HFF-Myc (cell line): Measurements from ENCODE around the gene ADAMTS16.

Experiments used
- DNase-seq: peaks from one replicate; pipeline ENCODE4 v3.0.0-alpha.2; 2011; ENCODE audit warnings: low read depth; ENCODE audit errors: extremely low read depth
- H3K4me3 ChIP-seq: replicated peaks from 2 replicates; pipeline ENCODE4 v1.5.1; 2011; ENCODE audit warnings: low read depth, mild to moderate bottlenecking, control low read depth, low read length
- TF ChIP-seq, protein P1 (sequence below): IDR thresholded peaks from 2 replicates; pipeline ENCODE4 v1.5.1; 2012; ENCODE audit warnings: mild to moderate bottlenecking, low read depth, low read length, control low read depth; ENCODE audit errors: missing control alignments

Gene ADAMTS16

DNA sequence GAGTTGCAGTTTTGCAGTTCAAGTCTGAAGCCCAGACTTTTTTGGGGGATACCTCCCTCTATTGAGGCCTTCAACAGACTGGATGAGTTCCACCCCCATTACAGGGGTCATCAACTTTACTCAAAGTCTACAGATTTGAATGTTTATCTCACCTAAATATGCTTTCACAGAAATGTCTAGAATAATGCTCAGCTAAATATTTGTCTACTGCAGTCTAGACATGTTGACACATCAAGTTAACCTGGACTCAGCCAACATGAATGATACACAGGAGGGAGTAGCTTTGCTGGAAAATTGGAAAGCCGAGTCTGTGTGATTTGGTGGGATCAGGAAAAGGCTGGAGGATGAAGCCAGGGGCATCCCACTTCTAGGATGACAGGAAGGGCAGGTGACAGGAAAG, 154.3 kb downstream of the ADAMTS16 start:
- TF ChIP-seq, protein P1, sequence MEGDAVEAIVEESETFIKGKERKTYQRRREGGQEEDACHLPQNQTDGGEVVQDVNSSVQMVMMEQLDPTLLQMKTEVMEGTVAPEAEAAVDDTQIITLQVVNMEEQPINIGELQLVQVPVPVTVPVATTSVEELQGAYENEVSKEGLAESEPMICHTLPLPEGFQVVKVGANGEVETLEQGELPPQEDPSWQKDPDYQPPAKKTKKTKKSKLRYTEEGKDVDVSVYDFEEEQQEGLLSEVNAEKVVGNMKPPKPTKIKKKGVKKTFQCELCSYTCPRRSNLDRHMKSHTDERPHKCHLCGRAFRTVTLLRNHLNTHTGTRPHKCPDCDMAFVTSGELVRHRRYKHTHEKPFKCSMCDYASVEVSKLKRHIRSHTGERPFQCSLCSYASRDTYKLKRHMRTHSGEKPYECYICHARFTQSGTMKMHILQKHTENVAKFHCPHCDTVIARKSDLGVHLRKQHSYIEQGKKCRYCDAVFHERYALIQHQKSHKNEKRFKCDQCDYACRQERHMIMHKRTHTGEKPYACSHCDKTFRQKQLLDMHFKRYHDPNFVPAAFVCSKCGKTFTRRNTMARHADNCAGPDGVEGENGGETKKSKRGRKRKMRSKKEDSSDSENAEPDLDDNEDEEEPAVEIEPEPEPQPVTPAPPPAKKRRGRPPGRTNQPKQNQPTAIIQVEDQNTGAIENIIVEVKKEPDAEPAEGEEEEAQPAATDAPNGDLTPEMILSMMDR, result no peak
- no peak for DNase-seq
- no peak overlapping the region for H3K4me3 ChIP-seq

GRCh38 chr5:5295351-5295750, 155.2 kb downstream of the ADAMTS16 start:
- H3K4me3 ChIP-seq, result no peak overlapping the region
- no peak for DNase-seq
- TF ChIP-seq, protein P1, result no peak

- no peak overlapping the region for H3K4me3 ChIP-seq
- no peak for DNase-seq
- TF ChIP-seq, protein P1, result no peak
Measured at GRCh38 chr5:5296051-5296450, 155.9 kb downstream of the ADAMTS16 start.

DNA sequence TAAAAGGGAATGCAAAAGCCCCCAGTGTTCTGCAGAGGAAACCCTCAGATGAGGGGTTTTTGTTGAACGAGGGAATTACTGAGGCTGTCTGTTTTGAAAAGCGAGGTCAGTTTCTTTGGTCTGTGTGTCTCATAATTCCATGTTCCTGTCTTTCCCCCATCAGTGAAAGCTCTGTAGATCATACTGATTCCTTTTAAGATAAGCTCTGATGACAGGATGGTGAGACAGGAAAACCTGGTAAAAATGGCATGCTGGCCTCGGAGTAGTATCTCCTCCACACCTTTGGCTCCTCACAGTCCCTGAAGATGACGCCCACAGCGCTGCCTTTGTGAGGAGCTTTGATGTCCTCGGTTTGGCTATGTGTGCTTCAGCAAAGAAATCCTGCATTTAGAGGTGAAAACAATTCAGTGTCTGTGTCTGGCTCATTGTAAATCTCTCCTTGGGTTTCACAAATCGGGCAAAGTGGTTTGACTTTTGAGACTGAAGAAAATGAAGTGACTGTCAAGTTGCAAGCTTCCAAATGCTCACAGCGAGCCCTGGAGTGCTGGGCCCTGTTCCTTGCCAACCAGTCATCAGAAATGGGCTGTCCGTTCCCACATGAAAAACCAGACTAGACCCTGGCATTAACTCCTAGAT, 157.4 kb downstream of the ADAMTS16 start:
- TF ChIP-seq, protein P1, result no peak
- DNase-seq, result no peak

DNA sequence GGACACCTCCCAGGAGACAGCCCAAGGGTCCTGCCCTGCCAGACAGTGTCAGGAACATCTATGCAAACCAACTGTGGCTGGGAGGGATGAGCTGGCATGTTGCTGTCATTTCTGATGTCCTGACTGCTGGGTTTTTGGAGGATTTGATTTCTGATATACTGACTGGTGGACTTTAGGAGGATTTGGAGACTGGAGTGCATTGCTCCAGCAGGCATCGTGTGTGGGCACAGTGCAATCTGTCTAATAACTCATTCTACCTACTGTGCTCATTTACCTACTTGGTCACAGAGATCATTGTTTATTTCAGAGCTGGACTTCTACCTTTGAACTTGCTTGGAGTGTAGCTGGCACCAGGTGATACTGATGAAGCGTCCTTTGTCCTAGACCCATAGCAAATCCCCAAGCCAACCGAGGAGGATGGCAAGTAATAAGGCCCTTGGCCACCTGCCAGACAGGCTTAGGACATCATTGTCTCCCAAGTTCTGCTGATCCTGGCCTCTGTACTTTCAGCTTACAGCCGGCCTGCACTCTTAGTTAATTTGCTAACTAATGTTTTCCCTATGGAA, 158.0 kb downstream of the ADAMTS16 start:
- TF ChIP-seq, protein P1, result no peak
- no peak for DNase-seq
- H3K4me3 ChIP-seq, result no peak overlapping the region

More for the DNA sequence above, 157.4 kb downstream of the ADAMTS16 start:
- H3K4me3 ChIP-seq, result no peak overlapping the region

DNA sequence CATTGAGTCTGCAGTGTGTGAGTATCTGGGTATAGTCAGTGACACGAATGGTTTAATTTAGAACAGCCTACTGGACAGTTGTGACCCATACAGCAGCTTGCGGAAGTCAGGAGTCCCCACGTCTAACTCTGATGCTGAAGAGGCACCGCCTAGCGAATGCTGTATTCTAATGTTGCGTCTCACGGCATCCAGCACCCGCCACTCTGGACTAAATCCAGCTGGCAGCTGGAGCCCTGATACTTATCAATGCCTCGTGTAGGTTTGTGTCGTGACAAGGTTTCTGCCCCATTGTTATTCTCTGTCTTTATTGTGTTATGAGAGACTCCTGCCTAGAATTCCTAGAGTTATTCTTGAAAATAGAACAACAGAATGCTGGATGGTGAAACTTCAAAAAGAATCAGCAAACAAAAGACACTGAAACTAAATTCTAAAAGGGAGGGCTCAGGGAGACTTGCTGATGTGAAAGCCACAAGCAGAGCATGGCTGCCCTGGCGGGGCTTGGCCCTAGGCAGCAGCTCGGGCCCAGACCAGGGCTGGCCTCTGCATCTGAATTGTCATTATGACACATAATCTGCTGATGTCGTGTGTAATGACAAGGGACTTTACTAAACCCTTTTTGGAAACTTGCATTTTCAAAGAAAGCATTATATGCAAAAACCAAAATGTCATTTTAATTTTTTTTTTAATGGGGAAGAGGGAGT, 158.9 kb downstream of the ADAMTS16 start:
- no peak for DNase-seq
- TF ChIP-seq, protein P1, result no peak
- H3K4me3 ChIP-seq, result no peak overlapping the region

DNA sequence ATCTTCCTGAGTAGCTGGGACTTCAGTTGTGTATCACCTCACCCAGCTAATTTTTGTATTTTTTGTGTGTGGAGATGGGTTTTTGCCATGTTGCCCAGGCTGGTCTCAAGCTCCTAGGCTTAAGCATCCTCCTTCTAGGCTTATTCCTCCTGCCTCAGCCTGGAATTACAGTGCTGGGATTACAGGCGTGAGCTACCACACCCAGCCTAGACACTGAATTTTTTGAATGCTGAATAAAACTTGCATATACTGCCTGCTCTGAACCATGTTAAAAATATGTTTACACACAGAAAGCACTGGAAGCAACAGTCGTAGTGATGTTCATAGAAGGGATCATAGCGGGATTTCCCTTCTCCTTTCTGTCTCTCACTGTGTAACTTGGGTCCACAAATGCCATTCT, 161.0 kb downstream of the ADAMTS16 start:
- H3K4me3 ChIP-seq, result no peak overlapping the region
- TF ChIP-seq, protein P1, result no peak
- DNase-seq, result no peak
